ENCODE data around the gene FRMD4A. TPM values are rescaled to one million over a fixed set of nuclear protein-coding genes. Genes with fewer than 3 reads are reported as not detected.
"Not testable (repeated sequence)": the region's sequence is repeated elsewhere in the genome, so short reads cannot be mapped to it uniquely, and the experiment has no call there.

Gene FRMD4A
- total RNA-seq, 1 donor from 2014 or later, result 42.3 TPM

GRCh38 chr10:13847201-13847631 is 483.5 kb downstream of the FRMD4A start:
- intact Hi-C loops (cut with DNase I), result no loop called here
- DNase-seq (ENCODE audit: missing footprints), result no peak
- ATAC-seq, result no peak

GRCh38 chr10:13845897-13846296 is 484.8 kb downstream of the FRMD4A start:
- DNase-seq (ENCODE audit: missing footprints) (no peak), ATAC-seq (no peak)
- intact Hi-C loops (cut with DNase I), result no loop called here

GRCh38 chr10:13844651-13845050 is 486.1 kb downstream of the FRMD4A start:
- no peak for DNase-seq (ENCODE audit: missing footprints)
- ATAC-seq, result no peak
- intact Hi-C loops (cut with DNase I), result no loop called here

GRCh38 chr10:13842117-13842516 is 488.6 kb downstream of the FRMD4A start:
- intact Hi-C loops (cut with DNase I), result no loop called here
- ATAC-seq (no peak), DNase-seq (ENCODE audit: missing footprints) (no peak)

GRCh38 chr10:13840036-13840435 is 490.7 kb downstream of the FRMD4A start:
- intact Hi-C loops (cut with DNase I), result no loop called here
- ATAC-seq (no peak), DNase-seq (ENCODE audit: missing footprints) (no peak)

GRCh38 chr10:13839430-13839990 is 491.2 kb downstream of the FRMD4A start:
- intact Hi-C loops (cut with DNase I), result loop anchor here (5.0 kb wide), 1 partner anchor 52 kb away; no protein-coding TSS in a partner anchor
- ATAC-seq, result peak; percentile 68
- peak; percentile 69 for DNase-seq (ENCODE audit: missing footprints)

- DNase-seq (ENCODE audit: missing footprints) (no peak), ATAC-seq (no peak)
- intact Hi-C loops (cut with DNase I), result loop anchor here (5.0 kb wide), 1 partner anchor 52 kb away; no protein-coding TSS in a partner anchor
Measured at GRCh38 chr10:13839030-13839429, 491.7 kb downstream of the FRMD4A start.

GRCh38 chr10:13837966-13838365 is 492.8 kb downstream of the FRMD4A start:
- no peak for ATAC-seq
- no peak for DNase-seq (ENCODE audit: missing footprints)
- intact Hi-C loops (cut with DNase I), result loop anchor here (5.0 kb wide), 1 partner anchor 51 kb away; no protein-coding TSS in a partner anchor

GRCh38 chr10:13834581-13835286 is 496.0 kb downstream of the FRMD4A start:
- intact Hi-C loops (cut with DNase I), result loop anchor here (5.0 kb wide), 1 partner anchor 47 kb away; no protein-coding TSS in a partner anchor
- DNase-seq (ENCODE audit: missing footprints) (no peak), ATAC-seq (peak; percentile 32)

- no peak for DNase-seq (ENCODE audit: missing footprints)
- ATAC-seq, result no peak
- intact Hi-C loops (cut with DNase I), result no loop called here
Measured at GRCh38 chr10:13831711-13832141, 499.0 kb downstream of the FRMD4A start.

GRCh38 chr10:13830385-13830784 is 500.3 kb downstream of the FRMD4A start:
- ATAC-seq (no peak), DNase-seq (ENCODE audit: missing footprints) (no peak)
- intact Hi-C loops (cut with DNase I), result no loop called here

GRCh38 chr10:13829790-13830189 is 500.9 kb downstream of the FRMD4A start:
- no peak for ATAC-seq
- no peak for DNase-seq (ENCODE audit: missing footprints)
- intact Hi-C loops (cut with DNase I), result no loop called here

GRCh38 chr10:13828284-13828683 is 502.4 kb downstream of the FRMD4A start:
- DNase-seq (ENCODE audit: missing footprints); ATAC-seq; intact Hi-C loops (cut with DNase I): not testable (repeated sequence)

GRCh38 chr10:13827076-13827797 is 503.5 kb downstream of the FRMD4A start:
- intact Hi-C loops (cut with DNase I), result no loop called here
- no peak for ATAC-seq
- no peak for DNase-seq (ENCODE audit: missing footprints)

GRCh38 chr10:13823709-13824405 is 506.9 kb downstream of the FRMD4A start:
- intact Hi-C loops (cut with DNase I), result loop anchor here (5.0 kb wide), 1 partner anchor 58 kb away; no protein-coding TSS in a partner anchor
- DNase-seq (ENCODE audit: missing footprints) (no peak), ATAC-seq (no peak)

GRCh38 chr10:13823096-13823708 is 507.5 kb downstream of the FRMD4A start:
- no peak for DNase-seq (ENCODE audit: missing footprints)
- intact Hi-C loops (cut with DNase I), result loop anchor here (5.0 kb wide), 1 partner anchor 59 kb away; no protein-coding TSS in a partner anchor
- ATAC-seq, result no peak

GRCh38 chr10:13822490-13822889 is 508.2 kb downstream of the FRMD4A start:
- no peak for DNase-seq (ENCODE audit: missing footprints)
- ATAC-seq, result no peak
- intact Hi-C loops (cut with DNase I), result loop anchor here (5.0 kb wide), 1 partner anchor 60 kb away; no protein-coding TSS in a partner anchor

- intact Hi-C loops (cut with DNase I), result loop anchor here (5.0 kb wide), 1 partner anchor 61 kb away; no protein-coding TSS in a partner anchor
Measured at GRCh38 chr10:13820964-13821337, 509.8 kb downstream of the FRMD4A start.

More at GRCh38 chr10:13820964-13821337, 509.8 kb downstream of the FRMD4A start:
- DNase-seq (ENCODE audit: missing footprints) (no peak), ATAC-seq (peak; percentile 20)

Measured in Right ventricle myocardium inferior (tissue), 1 donor.